Brain pericyte (primary cell): ENCODE measurements around the gene WDR45B.
"Not testable (repeated sequence)": the region's sequence is repeated elsewhere in the genome, so short reads cannot be mapped to it uniquely, and the experiment has no call there.

Source experiments
- DNase-seq: peaks from one replicate; pipeline ENCODE4 v3.0.0-alpha.2; 2012; ENCODE audit warnings: low read depth, low spot score

Gene WDR45B

DNA sequence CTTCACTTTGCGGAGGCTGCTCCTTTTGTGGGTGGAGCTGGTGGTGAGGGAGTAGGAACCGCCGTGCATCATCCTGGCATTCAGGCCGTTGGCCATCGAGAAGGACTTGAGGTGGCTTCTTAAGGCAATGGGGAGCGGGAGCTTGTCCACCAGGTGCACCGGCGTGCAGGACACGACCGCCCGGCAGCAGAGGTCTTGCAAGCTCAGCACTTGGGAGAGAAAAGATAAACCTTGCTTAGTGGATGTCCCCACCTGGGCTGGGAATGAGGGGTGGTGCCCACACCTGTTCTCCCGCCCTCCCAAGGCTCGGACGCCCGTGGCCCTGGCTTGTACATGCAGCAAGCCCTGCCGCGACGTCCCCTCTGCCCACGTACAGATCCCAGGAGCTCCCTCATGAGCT lies 9.7 kb upstream of the WDR45B start:
- DNase-seq, result no peak

DNA sequence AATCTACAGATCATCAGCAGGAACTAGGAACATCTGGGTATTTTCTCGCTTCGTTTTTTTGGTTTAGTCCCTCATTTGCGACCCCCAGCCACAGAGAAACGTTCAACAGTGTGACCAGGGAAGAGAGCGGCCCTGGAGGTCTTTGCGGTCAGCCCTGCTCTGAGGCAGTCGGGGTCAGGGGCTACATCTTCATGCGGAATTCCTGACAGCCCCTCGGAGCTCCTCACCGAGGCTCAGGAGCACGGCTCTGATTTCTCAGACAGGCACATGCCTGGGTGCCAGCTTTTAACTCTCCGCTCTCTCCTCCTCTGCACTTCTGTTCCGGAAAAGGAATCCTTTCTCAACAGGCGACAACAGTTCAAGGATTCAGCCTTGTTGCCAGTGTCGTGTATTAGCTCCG lies 8.0 kb upstream of the WDR45B start:
- no peak for DNase-seq

DNA sequence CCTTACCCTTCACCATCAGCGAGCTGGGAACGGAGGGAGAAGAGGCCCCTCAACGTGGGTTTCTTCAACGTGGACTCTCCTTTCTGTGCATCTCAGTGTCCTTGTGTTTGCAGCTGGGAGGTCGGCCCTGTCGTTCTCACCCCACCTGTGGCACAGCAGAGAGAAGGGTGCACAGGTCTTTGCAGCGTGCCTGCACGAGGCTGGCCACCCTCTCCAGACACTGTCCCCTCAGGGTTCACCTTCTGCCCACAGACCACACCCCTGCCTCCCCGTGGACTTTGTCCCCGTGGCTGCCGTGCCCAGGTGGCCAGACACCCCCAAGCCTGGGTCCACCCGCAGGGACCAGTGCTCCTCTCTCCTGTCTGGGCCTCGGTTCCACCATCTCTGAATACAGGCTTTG lies 7.3 kb upstream of the WDR45B start:
- no peak for DNase-seq

DNA sequence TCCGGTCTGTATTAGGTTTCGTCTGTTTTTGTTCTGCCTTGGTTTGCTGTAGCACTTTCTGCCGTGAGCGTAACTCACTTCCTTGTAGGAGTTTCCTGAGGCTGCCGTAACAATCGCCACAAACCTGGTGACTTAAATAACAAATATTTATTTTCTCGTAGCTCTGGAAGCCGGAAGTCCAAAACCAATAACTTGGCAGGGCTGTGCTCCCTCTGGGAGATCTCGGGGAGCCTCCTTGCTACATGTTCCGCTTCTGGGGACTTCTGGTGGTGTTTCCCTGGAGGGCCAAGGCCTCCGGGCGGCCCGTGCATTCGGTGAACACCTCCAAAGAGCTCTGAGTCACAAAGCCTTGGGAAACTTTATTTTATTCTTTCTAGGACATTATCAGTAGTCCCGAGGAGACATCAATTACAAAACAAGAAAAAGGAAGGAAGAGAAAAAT lies 6.8 kb upstream of the WDR45B start:
- DNase-seq, result no peak

DNA sequence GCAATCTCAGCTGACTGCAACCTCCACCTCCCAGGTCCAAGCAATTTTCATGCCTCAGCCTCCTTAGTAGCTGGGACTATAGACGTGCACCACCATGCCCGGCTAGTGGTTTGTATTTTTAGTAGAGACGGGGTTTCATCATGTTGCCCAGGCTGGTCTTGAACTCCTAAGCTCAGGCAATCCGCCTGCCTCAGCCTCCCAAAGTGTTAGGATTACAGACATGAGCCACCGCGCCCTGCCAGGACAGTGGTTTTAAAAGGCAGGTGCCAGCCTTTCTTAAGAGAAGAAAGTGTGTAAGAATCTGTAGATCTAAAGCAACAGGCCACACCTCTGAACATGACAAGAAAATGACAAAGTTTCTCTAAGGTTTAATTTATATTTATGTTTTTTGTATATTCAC lies 6.4 kb upstream of the WDR45B start:
- not testable (repeated sequence) for DNase-seq

DNA sequence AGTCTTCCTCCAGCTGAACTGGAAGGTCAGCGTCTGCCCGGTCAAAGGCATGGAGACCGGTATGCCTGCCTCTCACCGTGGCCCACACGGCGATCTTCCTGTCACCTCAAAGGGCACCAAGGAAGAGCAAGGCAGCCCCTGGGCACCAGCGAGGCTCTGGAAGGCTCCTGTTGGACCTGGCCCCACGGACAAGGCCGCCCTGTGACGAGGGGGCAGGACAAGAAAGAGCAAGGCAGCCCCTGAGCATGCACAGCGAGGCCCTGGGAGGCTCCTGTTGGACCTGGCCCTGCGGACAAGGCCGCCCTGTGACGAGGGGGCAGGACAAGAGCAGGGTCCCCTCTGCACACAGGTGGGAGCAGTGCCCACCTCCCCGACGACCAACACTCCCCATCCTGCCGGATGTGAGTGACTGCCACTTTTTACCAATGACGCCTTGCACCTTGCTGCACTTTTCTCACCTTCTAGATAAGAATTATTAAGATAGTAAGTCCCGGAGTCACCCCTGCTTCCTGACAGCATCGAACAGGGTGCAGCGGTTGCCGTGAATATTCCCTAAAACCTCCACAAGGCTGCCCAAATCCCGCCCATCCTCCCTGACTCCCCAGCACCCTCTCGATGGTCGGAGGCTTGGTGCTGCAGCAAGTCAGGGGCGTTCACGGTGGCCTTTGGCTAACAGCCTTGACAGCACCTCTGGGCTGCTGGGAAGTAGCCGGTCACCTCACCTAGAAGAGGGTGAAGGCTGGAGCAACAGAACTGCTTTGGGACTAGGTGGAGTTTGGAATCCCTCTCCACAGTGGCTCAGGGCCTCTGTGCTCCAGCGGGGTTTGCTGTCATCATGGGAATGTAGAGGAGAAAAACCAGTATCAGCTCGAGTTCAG lies 5.6 kb upstream of the WDR45B start:
- no peak for DNase-seq

DNA sequence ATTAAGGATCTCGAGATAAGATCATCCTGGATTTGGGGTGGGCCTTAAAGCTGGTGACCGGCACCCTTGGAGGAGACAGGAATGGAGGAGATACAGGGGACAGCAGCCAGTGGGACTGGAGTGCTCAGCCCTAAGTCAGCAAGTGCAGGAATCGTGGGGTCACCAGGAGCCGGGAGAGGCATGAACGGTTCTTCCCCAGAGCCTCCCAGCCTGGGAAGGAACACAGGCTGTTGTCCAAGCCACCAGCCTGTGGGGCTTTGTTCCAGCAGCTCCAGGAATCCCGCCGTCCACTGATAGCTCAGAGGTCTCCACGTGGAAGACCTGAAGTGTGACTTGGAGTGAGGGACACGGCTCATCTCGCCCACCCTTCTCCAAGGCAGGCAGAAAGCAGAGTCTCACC lies 2.5 kb upstream of the WDR45B start:
- DNase-seq, result no peak

DNA sequence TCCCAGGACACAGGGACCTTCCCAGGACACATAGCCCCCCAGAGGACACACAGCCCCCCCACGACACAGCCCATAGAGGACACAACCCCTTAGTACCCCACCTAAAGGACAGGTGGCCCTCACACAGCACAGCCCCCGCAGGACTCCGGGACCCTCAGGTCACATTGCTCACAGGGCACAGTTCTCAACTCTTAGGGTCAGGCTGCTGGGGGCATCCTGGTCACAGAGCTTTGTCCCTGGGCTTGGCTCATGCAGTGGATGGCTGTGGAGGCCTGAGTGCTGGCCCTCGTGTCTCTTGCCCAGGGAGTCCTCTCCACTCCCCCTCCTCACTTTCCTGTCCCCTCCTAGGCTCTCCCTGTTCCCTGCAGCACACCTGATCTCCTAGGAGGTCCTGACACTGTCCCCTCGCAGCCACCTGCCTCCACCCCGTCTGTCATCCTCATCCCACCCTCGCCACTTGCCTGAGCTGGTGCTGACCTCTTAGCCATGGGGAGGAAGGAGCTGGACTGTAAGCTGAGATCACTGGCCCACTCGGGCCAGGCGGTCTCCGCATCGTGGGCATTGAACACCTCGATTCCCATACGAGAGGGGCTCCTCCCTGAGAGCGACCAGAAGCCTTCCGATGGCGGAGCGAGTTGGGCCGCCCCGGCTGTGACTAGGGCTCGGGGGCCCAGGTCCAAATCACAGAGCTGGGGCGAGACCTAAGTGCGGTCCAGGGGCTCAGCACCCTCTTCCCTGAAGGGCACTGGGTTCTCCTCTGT lies 1.4 kb upstream of the WDR45B start:
- no peak for DNase-seq

DNA sequence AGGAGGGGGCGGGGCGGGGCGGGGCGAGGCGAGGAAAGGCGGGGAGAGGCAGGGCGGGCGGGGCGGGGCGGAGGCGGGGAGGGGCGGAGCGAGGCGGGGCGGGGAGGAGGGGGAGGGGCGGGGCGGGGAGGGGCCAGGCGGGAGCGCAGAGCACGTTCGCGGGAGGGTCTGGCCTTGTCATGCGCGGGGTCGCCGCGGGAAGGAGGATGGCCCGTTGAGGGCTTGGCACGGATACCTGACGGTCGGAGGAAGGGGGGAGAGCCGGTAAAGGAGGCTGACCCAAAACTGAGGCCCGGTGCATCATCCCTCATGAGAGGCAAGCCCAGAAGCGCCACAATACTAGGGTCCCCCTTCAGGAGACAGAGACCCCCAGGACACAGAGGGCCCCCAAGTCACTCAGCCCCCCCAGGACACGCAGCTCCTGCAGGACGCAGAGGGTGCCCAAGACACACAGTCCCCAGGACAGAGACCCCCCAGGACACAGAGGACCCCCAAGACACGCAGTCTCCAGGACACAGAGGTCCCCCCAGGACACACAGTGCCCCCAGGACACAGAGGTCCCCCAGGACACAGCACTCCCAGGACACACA lies 593 bp upstream of the WDR45B start:
- no peak for DNase-seq

DNA sequence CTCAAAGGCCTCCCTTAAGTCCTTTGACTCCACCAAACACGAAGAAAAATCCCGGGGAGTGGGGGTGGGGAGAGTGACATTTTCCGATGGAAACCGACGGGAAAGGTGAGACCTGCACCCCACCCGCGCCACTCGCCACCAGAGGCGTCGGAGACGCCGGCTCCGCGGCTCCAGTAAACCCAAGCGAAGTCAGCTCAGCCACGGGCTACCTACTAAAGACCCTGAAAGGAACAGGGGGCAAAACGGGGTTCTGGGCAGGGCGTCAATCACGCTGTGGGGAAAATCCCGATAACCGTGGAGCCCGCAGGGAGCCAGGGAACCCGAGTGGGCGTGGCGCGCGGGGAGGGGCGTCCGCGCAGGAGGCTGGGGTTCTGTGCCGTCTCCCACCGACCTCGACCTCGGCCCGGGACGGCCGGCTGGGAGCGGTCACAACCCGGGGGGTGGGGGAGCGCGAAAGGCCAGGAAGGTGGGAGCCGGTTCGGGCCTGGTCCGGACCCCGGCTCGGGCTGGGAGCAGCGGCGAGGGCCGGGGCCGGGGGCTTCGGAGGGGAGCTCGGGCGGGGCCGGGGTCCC lies 565 bp downstream of the WDR45B start:
- DNase-seq, result no peak

DNA sequence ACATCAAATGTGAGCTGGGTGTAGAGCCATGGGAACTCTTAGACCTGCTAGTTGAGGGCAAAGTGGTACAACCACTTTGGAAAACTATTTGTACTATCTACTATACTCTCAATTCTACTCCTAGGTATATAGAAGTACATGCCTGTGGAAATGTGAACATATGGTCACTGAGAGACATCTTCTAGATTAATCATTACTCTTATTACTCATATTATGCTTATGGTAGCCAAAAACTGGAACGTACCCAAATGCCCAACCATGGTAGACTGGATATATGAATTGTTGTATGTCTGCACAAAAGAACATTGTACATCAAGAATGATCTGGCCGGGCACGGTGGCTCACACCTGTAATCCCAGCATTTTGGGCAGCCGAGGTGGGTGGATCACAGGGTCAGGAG lies 2.7 kb downstream of the WDR45B start:
- DNase-seq, result no peak

DNA sequence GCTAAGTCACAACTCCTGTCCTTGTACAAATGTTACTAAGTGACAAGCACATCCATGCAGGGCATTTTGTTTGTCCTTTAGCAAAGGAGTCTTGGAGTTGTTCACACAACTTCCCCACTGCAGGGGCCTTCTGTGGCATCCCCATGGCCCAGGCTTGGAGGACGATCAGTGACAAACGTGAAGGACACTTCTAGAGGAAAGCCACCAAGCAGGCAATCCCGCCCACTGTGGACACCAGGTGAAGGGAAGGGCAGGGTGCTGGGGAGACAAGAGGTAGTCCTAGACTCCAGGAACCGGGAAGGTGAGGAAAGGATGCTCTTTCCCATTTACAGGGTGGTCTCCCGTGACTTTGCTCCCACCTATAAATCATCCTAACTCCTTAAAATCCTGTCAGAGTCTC lies 4.1 kb downstream of the WDR45B start:
- DNase-seq, result no peak

DNA sequence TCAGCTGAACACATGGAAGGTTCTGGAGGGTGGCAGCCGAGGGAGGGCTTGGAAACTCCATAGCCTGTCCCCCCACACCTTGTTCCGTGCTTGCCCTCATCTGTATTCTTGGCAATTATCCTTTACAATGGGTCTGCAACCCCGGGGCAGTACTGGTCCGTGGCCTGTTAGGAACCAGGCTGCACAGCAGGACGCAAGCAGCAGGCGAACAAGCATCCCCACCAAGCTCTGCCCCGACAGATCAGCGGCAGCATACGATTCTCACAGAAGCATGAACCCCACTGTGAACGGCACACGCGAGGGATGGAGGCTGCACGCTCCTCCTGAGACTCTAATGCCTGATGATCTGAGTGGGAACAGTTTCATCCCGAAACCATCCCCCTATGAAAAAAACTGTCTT lies 6.2 kb downstream of the WDR45B start:
- no peak for DNase-seq

DNA sequence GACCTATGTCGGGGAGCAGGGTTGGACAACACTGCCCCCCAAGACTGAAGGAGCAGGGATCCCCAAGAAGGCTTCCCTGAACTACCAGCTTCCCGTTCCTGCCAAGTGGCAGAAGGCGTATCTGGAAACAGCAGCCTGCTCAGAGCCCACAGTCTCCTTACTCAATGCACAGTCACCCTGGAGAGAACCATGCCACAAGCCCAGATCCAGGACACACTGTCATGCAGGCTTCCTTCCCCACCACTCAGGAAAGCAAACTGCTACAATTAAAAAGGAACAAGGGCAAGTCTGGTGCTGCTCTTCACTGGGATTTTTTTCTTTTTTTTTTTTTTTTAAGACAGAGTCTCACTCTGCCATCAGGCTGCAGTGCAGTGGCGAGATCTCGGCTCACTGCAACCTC lies 8.2 kb downstream of the WDR45B start:
- DNase-seq, result no peak

DNA sequence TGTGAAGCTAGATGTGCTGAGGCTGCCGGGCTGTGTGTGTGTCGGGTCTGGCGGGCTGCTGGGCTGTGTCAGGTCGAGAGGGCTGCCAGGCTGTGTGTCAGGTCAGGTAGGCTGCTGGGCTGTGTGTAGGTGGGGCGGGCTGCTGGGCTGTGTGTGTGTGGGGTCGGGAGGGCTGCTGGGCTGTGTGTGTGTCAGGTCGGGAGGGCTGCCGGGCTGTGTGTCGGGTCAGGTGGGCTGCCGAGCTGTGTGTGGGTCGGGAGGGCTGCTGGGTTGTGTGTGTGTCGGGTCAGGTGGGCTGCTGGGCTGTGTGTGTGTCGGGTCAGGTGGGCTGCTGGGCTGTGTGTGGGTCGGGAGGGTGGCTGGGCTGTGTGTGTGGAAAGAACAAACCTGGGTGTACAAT lies 8.6 kb downstream of the WDR45B start:
- no peak for DNase-seq

DNA sequence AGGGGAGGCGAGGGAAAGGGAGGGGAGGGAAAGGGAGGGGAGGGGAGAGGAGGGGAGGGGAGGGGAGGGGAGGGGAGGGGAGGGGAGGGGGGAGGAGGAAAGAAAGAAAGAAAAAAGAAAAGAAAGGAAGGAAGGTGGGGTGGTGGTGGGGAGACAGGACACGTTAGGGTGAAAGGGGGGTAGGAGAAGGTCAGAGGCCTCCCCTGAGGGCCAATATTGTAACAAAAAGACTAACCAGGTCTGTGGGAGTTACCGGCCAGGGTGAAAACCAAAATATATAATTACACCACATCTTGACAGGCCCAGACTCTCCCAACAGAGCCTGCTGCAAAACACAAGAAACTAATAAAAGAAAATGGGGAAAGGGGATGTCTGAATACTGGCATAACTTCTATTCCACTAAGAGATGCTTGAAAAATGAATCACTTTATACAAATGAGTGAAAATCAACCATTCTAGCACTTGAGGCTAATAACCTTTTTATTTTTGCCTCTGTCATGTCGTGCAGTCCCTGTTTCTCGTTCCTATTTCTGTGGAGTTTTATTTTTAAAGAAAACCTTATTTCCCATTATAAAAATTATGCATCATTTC lies 10.0 kb downstream of the WDR45B start:
- DNase-seq, result no peak

DNA sequence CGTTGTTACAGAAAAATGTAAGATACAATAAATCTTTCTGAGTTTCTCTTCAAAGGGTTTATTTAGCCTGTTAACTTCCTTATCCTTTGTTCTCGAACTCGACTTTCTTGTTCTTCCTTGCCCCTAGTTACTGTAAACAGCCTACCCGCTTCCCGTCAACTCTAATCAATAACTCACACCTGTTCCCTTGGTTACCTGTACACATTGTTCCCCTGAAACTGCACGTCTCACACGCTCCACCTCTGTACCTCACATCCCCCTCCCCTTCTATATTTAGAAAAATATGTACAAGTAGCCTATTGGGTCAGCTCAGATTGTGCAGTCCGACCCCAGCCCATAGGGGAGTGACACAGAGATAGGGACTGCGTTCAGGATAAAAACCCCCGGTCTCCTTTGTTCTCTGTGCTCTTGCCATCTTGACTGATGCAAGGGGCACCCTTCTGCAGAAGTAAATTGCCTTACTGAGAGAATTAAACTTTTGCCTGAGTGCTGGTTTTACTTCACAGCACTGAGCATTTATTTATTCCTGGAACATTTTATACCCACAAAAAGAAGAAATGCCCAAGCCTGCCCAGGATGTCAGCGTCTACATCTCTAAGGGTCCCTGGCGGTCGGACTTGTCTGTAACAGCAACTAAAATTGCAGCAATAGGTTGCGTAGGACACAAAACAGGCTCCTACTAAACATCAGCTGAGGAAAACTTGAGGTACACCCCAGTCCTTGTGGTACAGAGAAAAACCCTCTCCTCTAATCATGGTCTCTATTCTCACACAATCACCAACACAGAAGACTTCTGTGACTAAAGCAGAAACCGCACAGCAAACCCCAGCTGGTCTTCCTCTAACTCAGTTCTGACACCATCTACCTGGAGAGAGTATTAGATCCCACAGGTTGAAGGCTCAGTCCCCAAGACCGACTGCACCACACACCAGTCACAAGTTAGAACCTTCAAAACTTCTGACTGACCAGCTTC lies 11.3 kb downstream of the WDR45B start:
- DNase-seq, result no peak

DNA sequence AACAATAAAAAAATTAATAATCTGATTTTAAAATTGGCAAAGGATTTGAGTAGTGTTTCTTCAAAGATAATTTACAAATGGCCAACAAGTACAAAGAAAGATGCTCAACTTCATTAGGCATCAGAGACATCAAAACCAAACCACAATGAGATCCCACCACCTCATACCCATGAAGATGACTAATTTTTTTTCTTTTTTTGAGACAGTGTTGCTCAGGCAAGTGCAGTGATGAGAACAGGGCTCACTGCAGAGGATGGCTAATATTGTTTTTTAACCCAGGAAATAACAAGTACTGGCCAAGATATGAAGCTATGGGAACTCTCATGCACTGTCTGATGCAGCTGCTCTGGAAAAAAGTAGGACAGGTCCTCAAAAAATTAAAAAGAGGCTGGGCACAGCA lies 14.9 kb downstream of the WDR45B start:
- DNase-seq, result no peak

DNA sequence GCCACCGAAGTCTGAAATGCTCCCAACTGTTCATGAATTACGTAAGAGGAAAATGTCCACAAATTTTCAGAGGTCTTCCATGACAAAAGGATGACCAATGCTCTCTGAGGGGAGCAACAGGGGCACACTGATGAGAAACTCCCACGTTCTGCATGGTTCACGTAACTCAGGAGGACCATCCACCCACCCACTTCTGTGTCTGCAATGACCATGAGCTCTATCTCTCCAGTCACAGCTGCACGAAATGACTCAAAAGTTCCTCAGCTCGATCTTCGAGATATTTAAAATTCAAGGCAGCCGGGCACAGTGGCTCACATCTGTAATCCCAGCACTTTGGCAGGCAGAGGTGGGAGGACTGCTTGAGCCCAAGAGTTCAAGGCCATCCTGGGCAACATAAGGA lies 15.8 kb downstream of the WDR45B start:
- no peak for DNase-seq

DNA sequence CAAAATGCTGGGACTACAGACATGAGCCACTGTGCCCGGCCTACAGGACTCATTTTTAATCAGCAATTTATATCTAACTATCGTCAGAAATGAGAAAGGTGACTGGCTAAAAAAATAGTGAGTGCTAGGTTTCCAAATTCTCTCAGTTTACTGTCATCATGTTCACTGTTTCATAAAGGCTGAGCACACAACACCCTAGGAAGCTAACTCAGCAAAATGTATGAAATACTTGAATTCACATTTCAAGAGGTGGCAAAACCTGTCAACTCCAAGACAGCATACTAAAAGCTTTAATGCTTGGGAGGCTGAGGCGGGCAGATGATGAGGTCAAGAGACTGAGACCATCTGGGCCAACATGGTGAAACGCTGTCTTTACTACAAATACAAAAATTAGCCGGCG lies 16.7 kb downstream of the WDR45B start:
- no peak for DNase-seq

DNA sequence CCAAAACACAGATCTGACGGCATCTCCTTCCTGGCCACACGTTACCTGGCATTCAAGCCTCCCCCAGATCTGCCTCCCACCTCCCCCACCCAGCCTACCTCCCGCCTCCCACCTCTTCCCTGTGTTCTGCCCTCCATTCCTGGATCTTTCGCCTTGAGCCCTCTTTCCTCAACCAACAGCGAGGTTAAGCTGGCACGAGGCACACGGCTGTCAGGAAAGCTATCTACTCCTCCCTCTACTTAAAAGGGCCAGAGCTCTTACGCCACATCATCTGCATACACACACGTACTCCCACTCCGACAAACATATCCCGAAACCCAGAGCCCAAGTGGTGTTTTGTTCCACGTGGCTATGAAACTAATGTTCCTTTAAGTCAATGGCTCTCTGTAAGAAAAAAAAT lies 18.0 kb downstream of the WDR45B start:
- no peak for DNase-seq
